NCI-H1105 (cell line): Measurements from ENCODE around the gene PLA2G4C.
"Not testable (repeated sequence)": the region's sequence is repeated elsewhere in the genome, so short reads cannot be mapped to it uniquely, and the experiment has no call there.

Experiments
- DNase-seq: peaks from one replicate; lab custom pipeline; 2025; lab: John Stamatoyannopoulos, UW

The PLA2G4C gene

DNA sequence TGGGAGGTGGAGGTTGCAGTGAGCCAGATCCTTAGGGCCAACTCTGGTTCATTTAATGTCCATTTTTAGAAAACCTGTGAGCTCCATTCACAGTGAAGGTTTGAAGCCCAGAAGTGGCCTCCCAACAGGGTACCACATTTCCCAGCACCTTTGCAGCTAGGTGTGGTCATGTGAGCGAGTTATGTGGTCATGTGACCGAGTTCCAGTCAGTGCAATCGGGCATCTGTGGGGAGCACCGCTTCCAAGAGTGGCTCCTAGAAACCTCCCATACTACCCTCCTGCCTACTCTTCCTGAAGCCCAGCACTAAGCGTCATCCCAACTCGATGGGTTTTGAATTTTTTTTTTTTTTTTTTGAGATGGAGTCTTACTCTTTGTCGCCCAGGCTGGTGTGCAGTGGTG lies 663 bp upstream of the PLA2G4C start:
- no peak for DNase-seq

DNA sequence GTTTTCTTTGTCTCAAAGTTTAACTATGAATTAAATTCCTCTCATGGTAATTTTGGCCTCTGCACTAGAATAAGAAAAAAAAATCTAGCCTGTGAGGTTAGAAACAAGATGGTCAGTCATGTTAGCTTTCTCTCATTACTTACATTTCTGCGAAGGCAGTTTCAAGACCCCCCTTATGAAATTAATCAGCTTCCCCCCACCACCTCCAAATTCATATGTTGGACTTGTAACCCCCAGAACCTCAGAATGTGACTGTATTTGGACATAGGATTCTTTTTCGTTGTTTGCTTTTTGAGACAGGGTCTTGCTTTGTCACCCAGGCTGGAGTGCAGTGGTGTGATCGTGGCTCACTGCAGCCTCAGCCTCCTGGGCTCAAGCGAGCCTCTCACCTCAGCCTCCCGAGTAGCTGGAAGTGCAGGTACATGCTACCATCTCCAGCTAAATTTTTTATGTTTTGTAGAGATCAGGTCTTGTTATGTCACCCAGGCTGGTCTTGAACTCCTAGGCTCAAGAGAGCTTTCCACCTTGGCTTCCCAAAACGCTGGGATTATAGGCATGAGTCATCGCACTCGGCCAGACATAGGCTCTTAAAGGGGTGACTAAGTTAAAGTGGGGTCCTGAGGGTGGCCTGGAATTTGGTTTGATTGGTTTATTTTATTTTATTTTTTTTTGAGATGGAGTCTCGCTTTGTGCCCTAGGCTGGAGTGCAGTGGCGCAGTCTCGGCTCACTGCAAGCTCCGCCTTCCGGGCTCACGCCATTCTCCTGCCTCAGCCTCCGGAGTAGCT lies 1.4 kb downstream of the PLA2G4C start:
- DNase-seq = no peak

DNA sequence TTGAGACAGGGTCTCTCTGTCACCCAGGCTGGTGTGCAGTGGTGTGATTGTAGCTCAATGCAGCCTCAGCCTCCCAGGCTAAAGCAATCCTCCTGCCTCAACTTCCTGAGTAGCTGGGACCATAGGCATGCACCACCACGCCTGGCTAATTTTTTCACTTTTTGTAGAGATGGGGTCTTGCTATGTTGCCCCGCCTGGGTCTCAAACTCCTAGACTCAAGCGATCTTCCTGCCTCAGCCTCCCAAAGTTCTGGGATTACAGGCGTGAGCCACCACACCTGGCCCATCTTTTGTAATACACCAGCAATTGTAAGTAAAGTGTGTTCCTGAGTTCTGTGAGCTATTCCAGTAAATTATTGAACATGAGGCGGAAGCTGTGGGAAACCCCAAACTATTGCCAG lies 6.7 kb downstream of the PLA2G4C start:
- no peak for DNase-seq

DNA sequence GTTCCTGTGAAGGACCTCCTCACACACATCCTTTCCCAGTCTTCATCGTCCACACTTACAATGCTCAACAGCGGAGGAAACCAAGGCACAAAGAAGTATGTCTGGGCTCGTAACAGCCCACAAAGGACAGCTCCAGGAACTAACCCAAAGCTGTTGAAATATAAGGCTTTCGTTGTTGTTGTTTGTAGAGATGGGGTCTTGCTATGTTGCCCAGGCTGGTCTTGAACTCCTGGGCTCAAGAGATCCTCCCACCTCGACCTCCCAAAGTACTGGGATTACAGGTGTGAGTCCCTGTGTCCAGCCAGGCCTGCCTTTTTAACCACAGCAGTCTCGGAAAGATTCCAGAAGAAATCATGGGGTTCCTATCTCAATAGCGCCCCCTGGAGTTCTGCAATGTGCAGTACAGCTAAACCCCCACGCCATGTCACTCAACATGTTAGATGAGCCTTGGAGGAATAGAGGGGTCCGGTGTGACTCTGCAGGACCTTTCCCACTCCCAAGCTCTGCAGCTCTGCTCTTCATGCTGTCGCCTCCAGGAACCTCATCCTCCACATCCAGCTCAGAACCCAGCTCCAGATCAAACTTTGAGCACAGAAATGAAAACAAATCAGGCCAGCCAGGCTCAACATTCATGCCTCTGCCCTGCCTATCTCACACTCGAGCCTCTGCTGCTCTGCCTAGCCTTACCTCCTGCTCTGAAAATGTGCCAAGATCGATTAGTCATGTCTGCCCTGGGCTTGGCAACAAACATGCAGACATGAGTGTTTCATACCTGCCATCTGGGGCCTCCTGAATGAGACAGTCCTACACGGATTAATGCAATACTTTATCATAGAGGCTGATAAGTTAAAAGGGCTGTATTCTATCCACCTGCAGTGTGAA lies 7.5 kb downstream of the PLA2G4C start:
- no peak for DNase-seq

DNA sequence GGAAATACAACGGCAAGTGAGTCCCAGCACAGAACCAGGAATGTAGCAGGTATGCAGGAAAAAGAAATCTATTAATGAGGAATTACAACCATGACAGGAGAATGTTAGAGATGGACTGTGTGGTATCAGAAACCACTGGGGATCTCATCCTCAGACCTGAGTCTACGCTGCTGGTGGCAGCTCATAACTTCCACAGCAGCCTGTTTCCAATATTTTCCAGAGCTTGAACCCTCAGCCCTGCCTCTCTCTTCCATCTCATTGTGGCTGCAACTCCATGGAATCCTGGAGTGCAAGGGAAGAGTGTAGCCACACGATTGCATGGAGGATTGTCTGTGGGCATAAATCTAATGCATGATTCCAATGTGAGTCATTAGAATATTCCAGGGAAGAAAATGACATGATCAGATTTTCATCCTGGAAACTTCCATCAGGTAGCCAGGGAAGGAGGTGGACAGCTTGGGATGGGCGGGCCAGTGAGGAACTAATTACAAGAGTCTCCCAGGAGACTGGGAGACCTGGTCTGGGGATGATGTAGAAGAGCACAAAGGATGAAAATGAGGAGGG lies 14.9 kb downstream of the PLA2G4C start:
- DNase-seq = no peak

DNA sequence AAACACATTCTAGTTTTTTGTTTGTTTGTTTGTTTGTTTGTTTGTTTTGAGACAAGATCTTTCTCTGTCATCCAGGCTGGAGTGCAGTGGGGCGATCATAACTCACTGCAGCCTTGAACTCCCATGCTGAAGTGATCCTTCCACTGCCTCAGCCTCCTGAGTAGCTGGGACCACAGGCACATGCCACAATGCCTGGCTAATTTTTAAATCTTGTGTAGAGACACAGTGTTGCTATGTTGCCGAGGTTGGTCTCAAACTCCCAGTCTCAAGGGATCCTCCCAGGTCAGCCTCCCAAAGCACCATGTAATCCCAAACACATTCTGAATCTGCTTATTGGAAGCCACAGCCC lies 15.8 kb downstream of the PLA2G4C start:
- no peak for DNase-seq

DNA sequence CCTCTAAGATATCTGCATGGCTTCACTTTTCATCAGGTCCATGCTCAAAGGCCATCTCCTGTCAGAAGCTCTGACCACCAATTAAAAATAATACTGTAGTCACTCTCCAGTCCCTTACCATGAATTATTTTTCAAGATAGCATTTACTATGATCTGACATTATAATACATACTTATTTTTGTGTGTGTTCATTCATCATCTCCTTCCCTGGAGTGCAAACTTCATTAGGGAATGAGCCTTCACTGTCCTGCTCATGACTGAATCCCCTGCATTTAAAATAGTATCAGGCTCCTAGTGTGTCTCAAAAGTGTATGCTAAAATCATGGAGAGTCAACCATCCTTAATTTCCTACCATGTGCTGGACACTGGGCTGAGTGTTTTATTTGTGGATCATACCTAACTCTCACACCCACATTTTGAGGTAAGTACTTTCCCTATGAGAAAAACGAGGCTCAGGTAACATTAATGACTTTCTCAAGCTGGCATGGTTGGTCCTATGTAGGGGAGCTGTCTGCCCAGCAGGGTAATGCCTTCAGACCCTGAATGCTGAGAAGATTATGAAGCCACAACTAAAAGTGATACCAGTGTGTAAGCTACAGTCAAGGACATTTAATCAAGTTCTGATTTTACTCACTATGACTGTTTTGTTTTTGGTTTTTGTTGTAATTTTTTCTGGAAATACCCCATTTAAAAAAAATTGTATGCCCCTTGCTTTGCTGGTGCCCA lies 16.3 kb downstream of the PLA2G4C start:
- no peak for DNase-seq

DNA sequence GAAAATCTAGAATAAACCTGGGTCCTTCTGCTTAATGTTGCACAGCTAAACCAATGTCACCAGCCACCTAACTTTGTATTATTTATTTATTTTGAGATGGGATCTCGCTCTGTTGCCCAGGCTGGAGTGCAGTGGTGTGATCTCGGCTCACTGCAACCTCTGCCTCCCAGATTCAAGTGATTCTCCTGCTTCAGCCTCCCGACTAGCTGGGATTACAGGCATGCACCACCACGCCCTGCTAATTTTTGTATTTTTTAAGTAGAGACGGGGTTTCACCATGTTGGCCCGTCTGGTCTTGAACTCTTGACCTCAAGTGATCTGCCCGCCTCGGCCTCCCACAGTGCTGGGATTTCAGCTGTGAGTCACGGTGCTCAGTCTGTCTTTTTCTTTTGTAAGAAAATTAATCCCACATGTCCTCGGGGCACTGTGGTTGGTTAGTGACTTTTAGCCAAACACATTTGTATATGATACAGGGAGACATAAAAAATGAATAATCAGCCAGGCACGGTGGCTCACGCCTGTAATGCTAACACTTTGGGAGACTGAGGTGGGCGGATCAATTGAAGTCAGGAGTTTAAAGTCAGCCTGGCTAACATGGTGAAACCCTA lies 19.4 kb downstream of the PLA2G4C start:
- not testable (repeated sequence) for DNase-seq

DNA sequence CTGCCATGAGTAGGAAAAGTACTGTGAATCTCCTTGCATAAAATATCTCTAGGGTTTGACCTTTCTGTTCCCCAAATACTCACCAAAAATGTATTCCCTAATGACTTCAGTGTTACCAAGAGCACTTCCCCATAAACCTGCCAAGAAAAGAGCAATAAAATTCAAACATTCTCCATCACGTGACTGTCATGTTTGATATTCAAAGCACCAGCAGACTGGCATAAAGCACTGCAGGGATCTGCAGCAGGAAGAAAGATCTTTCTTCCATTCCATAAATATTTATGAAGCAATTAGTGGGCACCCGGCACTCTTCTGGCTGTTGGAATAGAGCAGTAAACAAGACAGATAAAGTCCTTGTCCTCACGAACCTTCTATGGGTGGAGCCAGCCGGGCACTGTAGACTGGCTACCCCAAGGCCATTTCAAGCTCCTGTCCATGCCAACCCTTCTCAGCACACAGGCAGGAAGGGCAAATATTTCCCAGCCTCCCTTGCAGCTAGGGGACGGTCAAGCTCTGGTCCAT lies 20.3 kb downstream of the PLA2G4C start:
- no peak for DNase-seq

DNA sequence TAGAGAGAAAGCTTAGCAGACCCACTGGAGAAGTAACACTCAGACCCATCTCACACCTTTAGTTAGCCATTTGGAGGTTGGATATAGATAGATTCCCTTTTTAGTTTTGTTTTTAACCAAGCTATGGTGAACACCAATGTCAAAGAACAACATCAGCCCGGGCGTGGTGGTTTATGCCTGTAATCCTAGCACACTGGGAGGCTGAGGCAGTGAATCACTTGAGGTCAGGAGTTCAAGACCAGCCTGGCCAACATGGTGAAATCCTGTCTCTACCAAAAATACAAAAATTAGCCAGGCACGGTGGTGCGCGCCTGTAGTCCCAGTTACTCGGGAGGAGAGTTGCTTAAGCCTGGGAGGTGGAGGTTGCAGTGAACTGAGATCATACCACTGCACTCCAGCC lies 21.6 kb downstream of the PLA2G4C start:
- not testable (repeated sequence) for DNase-seq

DNA sequence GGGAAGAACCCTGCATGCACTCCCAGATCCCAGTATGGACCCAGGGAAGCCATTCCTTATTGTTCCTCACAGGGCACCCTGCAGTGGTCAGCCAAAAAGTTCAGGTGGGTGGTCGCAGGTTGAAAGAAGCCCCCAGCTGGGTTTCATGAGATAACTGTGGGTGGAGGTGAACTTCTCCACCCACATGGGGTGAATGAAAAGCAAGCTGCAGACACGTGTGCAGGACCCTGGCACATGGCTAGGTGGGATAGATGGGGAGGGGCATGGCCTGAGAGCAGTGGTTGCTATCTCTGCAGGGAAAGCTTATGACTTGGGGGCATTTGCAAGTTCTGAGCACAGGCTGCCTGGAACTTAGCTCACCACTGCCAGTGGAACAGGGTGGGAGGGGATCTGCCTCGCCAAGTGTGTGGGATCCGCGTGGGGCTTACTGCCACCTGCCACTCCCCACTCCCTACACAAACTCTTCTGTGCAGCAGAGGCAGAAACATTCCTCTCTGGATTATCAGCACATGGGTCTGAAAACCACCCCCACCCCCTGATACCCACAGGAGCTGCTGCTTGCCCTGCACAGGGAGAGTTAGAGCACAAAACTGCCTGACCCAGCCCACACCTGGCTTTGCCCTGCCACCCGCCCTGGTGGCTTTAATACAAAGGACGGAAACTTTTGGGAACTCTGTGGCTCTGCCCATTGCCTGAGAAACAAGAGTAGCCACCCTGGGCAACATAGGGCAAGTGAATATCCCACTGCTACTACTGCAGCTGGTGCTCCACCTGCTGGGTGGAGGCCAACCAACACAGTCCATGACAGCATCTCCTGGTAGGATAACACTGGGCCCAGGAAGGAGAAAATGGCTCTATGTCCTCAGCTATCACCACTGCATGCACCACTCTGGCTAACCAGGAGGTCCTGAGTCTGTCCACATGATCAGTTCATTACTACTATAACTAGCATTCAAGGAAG lies 24.4 kb downstream of the PLA2G4C start:
- no peak for DNase-seq

DNA sequence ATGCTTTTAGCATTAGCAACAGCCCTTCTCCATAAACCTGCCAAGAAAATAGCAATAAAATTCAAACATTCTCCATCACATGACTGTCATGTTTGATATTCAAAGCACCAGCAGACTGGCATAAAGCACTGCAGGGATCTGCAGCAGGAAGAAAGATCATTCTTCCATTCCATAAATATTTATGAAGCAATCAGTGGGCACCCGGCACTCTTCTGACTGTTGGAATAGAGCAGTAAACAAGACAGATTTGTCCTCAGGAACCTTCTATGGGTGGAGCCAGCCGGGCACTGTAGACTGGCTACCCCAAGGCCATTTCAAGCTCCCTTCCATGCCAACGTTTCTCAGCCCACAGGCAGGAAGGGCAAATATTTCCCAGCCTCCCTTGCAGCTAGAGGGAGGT lies 25.5 kb downstream of the PLA2G4C start:
- no peak for DNase-seq

DNA sequence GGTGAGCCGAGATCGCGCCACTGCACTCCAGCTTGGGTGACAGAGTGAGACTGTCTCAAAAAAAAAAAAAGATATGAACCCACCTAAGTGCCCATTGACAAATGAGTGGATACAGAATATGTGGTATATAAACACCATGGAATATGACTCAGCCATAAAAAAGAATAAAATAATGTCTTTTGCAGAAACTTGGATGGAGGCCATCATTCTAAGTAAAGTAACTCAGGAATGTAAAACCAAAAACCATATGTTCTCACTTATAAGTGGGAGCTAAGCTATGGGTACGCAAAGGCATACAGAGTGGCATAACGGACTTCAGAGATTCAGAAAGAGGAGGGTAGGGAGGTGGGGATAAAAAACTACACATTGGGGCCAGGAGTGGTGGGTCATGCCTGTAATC lies 29.5 kb downstream of the PLA2G4C start:
- no peak for DNase-seq

DNA sequence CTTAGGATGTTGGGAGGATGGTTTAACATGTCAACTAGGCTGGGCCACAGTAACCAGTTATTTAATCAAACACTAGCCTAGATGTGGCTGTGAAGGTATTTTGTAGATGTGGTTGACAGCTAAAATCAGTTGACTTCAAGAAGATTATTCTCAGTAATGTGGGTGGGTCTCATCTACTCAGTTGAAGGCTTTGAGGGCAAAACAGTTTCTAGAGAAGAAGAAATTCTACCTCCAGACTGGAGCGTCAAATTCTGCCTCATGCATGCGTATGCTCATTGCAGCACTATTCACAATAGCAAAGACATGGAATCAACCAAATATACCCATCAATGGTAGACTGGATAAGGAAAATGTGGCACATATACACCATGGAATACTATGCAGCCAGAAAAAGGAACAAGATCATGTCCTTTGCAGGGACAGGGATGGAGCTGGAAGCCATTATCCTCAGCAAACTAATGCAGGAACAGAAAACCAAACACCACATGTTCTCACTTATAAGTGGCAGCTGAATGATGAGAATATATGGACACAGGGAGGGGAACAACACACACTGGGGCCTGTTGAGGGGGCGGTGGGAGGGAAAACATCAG lies 40.3 kb downstream of the PLA2G4C start:
- DNase-seq = not testable (repeated sequence)

DNA sequence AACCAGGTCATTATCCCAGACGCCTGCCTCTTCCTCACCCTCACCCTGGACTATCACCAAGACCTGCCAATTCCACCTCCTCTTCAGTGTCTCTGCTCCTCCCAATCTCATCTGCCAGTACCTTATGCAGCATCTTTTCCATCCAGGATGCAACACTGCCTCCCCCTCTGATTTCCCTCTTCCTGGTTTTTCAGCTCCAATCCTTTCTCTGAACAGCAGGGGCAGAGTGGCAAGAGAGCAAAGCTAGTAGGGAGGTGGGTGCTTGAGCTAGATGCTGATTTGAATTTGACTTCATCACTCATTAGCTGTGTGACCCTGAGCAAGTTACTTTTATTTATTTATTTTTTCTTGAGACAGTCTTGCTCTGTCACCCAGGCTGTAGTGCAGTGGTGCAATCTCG lies 41.2 kb downstream of the PLA2G4C start:
- no peak for DNase-seq

DNA sequence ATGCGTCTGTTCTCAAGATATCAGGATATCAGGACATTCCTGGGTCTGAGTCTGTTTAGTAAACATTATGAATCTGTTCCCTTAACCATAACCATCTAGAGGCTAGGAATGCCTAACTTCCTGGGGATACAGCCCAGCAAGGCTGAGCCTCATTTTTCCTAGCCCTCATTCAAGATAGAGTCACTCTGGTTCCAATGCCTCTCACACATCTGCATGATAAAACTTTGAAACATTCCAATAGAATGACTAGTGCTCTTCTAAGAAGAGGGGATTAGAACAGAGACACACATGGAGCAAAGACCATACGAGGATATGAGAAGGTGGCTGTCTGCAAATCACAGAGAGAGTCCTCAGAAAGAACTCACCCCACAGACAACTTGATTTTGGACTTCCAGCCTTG lies 46.1 kb downstream of the PLA2G4C start:
- DNase-seq = no peak

DNA sequence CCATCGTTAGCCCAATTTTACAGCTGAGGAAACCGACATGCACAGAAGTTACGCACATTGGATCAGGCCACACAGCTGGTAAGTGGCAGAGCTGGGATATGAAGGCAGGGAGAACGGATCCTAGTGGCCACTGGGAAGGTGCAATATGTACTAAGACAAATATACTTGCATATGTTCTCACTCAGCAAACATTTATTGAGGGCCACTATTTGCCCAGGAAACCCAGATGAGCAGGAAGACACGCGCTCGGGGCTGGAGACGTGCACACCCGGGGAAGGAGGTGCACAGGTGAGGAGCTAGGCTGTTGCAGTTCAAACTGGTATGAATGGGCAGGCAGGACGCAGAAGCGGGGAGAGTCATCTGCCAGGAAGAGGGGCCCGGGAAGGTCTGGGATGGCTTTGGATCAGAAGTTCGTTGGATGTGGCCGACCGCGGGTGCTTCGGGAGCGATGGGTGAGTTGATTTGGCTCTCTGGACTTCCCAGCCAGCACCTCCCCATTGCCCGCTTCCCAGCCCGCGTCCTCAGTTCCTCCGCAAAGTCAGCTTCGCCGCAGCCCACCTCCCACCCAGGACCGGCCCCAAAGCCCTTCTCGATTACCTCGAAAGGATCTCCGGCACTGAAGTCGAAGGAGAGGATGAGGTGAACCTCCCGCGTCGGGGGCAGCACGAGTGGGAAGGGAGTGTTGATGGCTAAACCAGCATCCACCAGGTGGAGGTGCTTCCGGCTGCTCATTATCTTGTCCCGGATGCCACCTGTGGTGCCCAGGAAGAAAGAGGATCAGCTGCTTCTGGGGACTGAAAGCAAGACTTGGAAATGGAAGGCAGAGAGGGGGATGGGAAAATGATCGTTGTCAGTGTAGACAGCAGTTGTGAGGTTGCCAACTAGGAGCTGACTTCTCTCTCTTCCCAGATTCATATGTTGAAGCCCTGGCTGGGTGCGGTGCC lies 48.9 kb downstream of the PLA2G4C start:
- DNase-seq = no peak

DNA sequence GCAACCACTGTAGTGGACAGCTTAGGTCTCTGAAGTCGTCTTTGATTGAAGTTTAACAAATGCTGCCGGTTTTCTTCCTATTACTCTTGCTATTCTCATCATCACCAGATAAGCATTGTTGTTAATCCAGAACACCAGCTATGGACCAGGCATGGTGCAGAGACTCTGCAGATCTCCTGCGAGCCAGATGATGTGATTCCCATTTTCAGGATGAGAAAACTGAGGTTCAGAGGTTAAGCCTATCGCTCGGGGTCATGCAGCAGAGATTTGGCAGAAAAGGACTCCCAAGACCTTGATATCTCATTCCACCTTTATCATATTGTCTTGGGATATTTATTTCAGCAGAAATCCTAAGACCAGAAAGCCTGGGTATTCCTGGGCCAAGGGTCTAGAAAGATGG lies 50.2 kb downstream of the PLA2G4C start:
- DNase-seq = no peak

DNA sequence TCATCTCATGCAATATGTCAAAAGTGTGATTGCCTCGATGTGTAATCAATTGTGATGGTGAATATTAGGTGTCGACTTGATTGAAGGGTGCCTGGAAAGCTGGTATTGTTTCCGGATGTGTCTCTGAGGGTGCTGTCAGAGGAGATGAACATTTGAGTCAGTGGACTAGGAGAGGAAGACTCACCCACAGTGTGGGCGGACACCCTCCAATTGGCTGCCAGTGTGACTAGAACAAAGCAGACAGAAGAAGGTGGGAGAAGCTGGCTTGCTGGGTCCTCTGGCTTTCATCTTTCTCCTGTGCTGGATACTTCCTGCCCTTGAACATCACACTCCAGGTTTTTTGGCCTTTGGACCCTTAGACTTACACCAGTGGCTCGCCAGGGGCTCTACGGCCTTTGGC lies 51.3 kb downstream of the PLA2G4C start:
- no peak for DNase-seq
